GM21786 (cell line): ENCODE results near the gene SMAD5.
A peak's percentile ranks its signal among the peaks of the same experiment; 100 is the strongest.

Source experiments
- ATAC-seq: cut with Tn5 transposase; IDR thresholded peaks from one replicate; pipeline ENCODE4 v1.9.1; 2021; ENCODE audit not compliant: unreplicated experiment

Gene SMAD5

DNA sequence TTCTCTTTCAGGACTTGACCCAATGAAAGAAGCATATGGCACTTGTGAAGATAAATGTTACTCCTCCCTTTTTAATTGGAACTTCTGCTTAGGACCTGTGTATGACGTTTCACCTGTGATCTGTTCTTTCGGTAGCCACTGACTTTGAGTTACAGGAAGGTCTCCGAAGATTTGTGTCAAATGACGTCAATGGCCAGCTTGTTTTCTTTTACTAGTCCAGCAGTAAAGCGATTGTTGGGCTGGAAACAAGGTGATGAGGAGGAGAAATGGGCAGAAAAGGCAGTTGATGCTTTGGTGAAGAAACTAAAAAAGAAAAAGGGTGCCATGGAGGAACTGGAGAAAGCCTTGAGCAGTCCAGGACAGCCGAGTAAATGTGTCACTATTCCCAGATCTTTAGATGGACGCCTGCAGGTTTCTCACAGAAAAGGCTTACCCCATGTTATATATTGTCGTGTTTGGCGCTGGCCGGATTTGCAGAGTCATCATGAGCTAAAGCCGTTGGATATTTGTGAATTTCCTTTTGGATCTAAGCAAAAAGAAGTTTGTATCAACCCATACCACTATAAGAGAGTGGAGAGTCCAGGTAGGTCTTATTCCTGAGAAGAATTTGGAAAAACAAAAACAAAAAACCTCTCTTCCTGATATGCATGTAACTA, 21.1 kb downstream of the SMAD5 start:
- ATAC-seq, result no peak

DNA sequence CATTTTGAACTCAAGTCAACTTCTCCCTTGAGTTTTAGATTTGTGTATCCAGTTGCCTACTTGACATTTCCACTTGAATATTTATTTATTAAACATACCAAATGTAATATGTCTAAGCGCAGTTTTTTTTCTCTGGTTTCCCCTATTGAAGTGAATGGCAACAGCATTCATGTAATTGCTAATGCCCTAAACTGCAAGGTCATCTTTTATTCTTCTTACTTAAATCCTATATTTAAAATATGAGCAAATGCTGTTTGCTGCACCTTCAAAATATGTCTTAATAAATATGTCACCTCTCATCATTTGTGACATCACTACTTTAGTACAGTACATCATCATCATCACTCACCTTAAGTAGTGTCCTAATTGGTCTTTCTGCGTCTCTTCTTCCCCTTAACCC, 22.4 kb downstream of the SMAD5 start:
- no peak for ATAC-seq

DNA sequence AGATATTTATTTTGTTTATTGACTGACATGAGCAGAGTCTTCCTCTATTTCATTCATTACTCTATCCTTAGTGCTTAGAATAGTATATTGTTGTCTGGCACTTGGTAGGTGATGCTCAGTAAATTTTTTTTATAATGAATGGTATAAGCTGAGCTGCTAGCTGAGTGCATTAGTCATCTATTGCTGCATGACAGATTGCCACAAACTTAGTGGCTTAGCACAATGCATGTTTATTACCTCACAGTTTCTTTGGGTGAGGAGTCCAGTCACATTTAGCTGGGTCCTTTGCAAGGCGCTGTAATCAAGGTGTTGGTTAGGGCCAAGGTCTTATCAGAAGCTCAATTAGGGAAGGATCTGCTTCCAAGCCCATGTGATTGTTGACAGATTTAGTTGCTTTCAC, 23.1 kb downstream of the SMAD5 start:
- no peak for ATAC-seq

DNA sequence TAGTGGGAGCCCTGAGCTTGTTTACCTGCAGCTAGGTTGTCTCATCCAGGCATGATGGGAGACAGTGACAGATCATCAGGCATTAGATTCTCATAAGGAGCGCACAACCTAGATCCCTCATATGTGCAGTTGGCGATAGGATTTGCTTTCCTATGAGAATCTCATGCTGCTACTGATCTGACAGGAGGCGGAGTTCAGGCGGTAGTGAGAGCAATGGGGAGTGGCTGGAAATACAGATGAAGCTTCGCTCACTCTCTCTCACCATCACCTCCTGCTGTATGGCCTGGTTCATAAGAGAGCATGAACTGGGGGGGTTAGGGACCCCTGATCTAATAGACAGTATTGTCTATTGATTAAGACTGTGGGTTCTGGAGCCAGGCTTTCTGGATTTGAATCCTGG, 24.9 kb downstream of the SMAD5 start:
- ATAC-seq, result no peak

DNA sequence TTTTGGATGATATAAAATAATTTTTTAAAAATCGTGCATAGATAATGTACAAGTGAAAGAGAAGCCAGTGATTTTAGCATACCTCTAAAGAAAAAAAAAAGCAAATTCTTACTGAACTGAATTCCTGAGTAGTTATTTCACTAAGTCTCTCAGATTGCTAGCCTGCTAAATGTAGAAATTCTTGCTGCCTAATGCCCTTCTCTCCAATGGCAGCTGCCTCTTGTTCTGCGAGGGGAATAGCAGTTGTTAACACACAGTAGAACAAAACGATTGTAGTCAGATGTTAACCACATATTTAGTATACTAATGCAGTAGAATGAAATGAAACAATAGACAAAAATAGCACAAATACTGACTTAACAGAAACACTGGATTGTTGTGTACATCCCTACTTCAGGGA, 26.8 kb downstream of the SMAD5 start:
- no peak for ATAC-seq

DNA sequence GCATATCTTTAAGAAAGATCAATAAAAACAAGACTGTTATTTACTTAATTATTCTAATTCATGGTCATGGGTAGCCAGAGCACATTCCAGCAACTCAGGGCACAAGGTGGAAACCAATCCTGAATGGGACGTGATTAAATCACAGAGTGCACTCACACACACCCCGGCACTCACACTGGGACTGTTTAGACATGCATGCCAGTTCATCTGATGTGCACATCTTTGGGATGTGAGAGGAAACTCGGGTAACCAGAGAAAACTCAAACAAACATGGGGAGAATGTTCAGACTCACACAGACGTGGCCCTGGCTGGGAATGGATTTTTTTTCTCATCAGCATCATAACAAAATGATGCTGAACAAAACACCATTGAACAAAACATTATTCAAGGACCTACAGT, 29.4 kb downstream of the SMAD5 start:
- ATAC-seq, result no peak

DNA sequence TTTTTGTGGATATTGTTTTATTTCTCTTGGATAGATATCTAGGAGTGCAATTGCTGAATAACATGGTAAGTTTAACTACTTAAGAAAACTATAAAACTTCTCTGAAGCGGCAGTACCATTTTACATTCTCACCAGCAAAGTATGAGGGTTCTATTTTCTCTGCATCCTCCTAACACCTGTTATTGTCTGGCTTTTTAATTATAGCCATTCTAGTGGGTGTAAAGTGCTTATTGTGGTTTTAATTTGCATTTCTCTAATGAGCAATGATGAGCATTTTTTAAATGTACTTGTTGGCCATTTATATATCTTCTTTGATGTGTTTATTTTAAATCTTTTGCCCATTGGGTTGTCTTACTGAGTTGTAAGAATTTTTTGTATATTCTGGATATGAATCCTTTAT, 31.6 kb downstream of the SMAD5 start:
- ATAC-seq, result no peak

DNA sequence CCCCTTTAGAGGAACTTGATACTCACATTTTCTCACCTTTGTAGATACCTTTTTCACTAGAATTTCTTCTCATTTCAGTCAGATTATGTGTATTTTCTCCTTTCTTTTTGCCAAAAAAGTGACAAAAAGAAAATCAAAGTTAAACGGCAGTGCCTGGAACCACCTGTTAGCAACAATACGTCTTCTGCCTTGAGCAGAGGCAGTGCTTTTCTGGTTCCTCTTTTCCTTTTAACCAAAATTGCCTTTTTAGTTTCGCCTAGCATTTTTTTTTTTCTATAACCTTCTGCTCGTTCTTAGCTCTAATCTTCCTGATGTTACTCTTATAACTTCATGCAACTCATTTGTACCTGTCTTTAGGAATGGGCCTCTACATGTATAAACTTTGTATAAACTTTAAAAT, 34.3 kb downstream of the SMAD5 start:
- peak; percentile 81 for ATAC-seq

DNA sequence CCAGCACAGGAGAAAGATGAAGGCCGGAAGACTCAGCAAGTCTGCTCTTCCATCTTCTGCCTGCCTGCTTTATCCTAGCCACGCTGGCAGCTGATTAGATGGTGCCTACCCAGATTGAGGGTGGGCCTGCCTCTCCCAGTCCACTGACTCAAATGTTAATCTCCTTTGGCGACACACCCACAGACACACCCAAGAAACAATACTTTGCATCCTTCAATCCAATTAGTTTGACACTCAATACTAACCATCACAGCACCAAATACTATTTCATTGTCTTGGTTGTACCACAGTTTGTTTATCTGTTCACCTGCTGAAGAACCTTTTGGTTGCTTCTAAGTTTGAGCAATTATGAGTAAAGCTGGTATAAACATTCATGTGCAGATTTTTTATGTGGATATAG, 36.6 kb downstream of the SMAD5 start:
- no peak for ATAC-seq

DNA sequence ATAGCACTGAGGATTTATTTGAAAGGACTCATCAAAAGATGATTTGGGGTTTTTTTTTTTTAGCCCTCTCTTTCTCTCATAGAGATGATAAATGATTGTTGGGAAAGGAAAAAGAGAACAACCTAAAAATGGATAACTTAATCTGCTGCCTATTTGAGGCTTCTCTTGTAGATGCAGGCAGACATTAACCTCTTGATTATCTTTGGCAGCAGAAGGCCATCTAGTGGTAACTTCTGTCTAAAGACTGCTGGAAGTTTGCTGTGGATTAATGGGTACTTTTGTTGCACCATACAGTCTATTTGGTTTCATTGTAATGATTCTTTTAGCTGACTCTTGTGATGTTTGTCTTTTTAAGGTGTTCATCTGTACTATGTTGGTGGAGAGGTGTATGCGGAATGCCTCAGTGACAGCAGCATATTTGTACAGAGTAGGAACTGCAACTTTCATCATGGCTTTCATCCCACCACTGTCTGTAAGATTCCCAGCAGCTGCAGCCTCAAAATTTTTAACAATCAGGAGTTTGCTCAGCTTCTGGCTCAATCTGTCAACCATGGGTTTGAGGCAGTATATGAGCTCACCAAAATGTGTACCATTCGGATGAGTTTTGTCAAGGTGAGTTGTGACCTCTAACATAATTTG, 41.5 kb downstream of the SMAD5 start:
- ATAC-seq, result peak; percentile 70

DNA sequence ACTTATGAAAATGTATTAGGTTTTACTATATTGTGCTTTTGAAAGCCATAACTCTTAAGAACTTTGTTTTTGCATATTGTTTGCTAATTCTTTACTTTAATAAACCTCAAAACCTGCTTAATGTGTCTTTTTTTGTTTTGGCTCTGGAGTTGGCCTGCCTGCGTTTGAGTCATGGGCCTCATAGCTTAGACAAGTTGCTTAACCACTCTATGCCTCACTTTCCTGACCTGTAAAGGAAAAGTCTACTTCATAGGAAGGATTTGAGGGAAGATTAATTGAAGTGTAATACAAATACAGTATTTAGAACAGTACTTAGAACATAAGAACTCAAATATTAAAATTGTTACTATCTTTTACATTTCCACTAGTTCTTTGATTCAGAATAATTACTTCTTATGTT, 50.0 kb downstream of the SMAD5 start:
- no peak for ATAC-seq

DNA sequence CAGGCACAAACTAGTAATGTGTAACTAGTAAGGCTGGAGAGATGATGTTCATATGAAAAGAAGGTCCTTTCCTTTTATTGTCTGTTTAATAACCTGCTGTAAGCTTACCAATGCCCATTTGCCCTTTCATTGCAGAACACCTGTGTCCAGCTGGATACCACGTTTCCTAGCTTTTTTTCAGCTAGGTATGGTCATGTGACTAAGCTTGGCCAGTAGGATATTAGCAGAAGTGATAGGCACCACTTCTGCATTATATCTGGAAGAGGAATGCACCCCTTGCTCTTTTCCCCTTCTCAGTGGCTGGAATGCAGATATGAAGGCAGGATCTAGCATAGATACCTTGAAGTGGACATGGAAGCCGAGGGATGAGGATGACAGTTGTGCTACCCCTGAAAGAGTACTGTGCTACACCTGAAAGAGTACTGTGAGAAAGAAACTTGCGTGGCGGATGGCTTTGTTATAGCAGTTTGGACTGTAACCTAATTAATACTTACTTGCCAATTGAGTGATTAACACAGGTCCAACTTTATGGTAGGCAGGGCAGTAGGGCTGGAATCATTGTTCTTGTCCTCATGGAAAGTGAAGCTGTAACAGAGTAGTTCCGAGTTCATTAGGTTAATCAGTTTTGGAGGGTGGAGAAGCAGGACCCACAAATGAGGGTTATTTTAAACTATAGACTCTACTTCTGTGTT, 53.5 kb downstream of the SMAD5 start:
- ATAC-seq, result no peak

DNA sequence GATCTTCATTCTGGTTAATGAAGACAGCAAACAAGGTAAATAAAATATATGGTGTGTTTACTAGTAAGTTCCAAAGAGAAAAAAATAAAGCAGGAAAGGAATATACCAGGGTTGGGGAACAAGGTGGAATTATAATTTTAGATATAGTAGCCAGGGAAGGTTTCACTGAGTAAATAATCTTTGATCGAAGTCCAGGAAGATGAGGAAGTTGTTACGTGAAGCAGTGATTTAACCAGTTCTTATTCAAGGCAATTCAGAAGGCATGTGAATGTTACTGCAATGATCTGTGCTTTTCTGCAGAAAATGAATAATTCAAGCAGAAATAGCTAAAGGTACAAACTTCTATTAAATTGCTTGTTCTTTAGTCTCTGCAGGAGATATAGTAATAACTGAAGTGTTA, 54.2 kb downstream of the SMAD5 start:
- no peak for ATAC-seq

DNA sequence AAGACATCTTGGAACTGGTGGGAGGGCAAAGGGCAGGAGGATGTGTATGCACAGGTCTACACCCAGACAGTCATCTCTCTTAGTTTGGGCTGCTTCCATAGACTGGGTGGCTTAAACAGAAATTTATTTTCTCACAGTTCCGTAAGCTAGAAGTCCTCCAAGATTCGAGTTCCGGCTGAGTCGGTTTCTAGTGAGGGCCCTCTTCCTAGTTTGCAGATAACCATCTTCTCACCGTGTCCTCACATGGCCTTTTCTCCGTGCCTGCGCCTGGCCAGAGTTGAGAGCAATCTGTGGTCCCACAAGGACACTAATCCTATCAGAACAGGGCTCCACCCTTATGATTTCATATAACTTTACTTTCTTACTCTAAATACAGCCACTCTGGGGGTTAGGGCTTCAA, 56.2 kb downstream of the SMAD5 start:
- no peak for ATAC-seq

DNA sequence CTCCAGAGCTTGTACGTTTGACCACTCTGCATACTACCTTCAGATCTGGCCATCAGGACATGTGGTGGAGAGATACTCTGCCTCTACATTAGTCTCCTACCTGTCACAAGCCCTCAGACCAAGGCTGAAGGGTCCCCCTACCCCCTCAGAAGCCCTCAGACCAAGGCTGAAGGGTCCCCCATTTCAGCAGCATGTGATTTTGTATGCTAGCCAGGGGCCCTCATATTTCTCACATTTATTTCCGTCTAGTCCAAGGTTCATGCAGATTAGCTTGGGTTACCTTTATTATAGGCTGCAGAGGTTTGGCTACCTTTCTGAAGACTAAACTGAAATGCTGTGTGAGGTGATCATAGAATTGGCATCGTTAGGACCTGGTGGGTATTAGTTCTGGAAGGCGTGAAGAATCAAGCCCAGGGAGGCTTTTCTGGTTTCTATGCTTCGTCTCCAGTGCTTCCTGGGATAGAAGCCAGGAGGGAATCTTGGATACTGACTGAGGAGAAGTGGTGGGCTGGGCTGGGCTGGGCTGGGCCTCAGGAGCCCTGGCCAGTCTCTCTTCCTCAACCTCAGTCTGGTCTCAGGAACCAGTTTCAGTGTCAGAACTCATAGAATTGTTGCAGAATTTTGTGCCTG, 57.6 kb downstream of the SMAD5 start:
- no peak for ATAC-seq

DNA sequence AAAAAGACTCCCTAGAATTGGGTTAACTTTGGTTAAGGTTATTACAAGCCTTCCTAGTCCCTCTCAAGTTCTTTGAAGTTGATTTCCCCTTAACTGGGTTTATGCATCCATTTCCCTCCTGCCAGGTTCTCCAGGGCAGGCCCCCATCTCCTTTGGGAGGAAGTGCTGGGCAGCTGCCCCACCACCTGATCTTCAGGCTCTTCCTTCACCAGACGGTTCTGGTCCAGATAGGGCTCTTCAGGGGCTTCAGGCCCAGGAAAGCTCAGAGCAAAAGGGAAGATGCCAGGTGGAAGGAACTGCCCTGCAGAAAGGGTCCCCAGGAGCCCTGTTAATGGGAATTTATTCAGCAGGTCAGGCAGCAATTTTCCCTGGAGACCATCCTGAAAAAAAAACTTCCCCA, 58.3 kb downstream of the SMAD5 start:
- no peak for ATAC-seq

DNA sequence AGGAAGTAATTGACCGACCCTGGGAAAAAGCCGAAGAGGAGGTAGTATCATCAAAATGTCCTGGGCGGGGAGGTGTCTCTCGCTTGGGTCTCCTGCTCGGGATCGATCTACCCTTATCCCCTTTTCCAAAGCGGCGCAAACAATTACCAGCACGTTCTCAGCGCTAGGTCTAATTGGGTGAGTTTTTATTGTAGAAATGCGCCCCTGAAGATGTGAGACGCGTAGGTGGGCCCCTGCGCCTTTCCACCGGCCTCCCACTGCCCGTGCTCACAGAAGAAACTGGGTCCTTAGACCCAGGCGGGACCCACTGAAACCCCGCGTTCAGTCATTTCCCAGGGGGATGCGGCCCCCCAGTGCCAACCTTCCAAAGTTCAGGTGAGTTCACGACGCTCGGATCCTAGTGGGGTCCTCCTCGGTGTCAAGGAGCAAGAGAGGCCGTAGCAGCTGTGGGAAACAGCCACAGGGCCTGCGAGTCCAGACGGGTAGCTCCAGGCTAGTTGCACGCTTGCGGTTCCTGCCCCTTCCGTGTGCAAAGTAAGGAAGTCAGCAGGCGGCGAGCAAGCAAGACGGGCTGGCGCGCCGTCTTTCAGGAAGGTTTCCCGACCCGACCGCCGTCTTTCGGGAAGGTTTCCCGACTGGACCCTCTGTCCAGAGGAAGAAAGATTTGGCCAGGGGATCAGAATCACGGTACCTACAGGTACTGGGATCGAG, 58.8 kb downstream of the SMAD5 start:
- no peak for ATAC-seq

DNA sequence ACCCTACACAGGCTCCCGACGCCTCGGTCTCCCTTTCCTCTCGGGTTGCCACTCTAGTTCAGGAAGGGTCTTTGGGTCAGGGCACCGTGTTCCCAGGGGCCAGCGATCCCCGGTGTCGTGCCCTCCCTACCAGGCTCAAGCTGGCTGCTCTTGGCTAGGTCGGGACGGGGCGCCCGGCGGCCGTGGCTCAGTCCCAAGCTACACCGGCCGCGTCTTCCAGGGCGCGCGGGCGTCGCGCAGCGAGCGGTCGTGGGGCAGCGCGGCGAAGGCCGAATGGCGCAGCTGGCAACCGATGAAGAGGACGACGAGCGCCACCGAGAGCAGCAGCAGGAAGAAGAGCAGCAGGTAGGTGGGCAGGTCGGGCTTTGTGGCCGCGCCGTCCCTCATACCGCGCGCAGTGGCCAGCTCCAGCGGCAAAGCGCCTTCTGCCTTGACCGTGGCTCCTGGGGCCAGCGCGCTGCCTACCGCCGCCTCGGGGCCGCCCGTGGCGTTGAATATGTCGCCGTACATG, 59.4 kb downstream of the SMAD5 start:
- ATAC-seq, result no peak

DNA sequence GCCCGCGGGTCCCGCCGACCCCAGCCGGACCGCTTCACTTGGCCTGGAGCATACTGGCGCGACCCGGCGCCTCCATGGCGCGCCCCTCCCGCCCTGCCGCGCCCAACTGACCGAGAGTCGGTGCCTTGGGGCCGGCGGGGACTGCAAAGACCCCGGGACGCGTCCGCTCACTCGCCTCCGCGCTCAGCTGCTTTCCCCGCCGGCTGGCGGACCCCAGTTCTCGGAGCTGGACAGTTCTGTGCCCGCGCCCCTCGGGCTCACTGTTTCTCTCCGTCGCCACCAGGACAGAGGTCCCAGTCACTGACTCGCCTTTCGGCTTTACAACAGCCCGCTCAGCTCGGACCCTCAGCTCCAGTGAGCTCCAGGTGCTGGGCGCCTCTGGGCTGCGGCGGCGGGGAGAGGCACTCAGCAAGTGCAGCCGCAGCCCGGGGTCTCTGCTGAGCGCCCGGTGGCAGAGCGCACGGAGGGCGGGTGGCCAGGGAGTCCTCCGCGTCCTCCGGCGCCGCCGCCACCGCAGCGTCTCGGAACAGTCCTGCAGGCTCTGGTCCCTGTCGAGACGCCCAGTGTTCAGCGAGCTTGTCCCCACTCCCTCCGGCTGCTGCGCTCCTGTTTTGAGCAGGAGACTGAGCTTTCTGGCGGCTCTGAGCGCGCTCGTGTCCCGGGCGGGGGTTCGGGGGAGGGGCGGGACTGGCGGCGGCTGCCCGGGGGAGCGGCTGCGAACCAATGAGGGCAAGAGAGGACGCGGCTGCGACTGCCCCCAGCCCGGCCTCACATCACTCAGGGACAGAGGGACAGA, 60.1 kb downstream of the SMAD5 start, which contains the start of gene SMIM32:
Gene SMIM32 (minus strand): TSS at position 637 of the 796 bp plus-strand sequence. CDS start 638 bp downstream, outside the sequence.
- no peak for ATAC-seq

DNA sequence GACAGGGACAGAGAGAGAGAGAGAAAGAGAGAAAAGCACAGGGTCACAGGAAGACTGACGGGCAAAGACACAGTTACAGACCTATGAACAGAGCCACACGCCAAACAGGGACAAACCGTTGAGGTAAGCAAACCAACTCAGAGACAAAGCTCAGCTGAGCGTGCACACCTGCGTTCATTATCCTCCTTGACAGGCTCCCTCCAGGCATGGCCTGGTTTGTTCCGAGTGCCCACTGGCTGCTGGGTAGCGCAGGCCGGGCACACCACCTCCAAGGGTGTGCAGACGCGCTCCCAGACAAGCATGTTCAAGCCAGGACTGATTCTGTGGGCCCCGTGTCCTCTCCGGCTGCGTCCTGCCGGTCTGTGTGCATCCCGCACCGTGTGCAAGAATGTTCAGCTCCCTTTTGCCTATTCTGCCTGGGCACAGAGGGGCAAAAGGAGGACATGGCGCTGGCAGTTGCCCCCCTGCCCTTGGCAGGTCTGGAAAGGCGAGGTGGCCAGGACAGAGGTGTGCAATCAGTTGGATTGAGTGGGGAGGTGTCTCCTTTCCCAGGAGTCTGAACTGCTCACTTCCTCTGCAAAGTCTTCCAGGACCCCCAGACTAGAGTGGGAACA, 60.8 kb downstream of the SMAD5 start:
- no peak for ATAC-seq
